ENCODE data around the gene CLSTN2.

- no peak for TF ChIP-seq EP300 (IDR thresholded peaks at IDR 0.05)
- TF ChIP-seq CTCF (IDR thresholded peaks at IDR 0.05) = no peak
Observed at GRCh38 chr3:140443806-140444205, 508.8 kb downstream of the CLSTN2 start.

Measured in tibial nerve (tissue), 4 donors.